SU-DHL-6 (cell line): ENCODE measurements around the gene DPEP1.
"Not testable (repeated sequence)": the region's sequence is repeated elsewhere in the genome, so short reads cannot be mapped to it uniquely, and the experiment has no call there.

Experiments
- H2AFZ ChIP-seq: fragments of 200-600 bp; sonication (generic); 2 replicates; pipeline ENCODE4 v1.6.1; 2014; ENCODE audit warnings: low read depth, mild to moderate bottlenecking, moderate library complexity, mixed read lengths, antibody characterized with exemption, low read length; ENCODE audit not compliant: severe bottlenecking
- H3F3A ChIP-seq: fragments of 200-600 bp; shearing (Covaris generic); 2 replicates; pipeline ENCODE4 v1.6.0; 2016; ENCODE audit warnings: antibody characterized with exemption, mild to moderate bottlenecking; ENCODE audit not compliant: insufficient read depth
- H3K27ac ChIP-seq: fragments of 200-600 bp; sonication (generic); 2 replicates; pipeline ENCODE4 v1.5.1; 2016; ENCODE audit warnings: low read depth, mild to moderate bottlenecking, low read length, moderate library complexity, mixed read lengths
- H3K27me3 ChIP-seq: fragments of 200-600 bp; sonication (generic), shearing (Covaris generic); 2 replicates; pipeline ENCODE4 v1.6.0; 2014; ENCODE audit warnings: mild to moderate bottlenecking, low read length
- H3K36me3 ChIP-seq: fragments of 200-600 bp; sonication (generic); 2 replicates; pipeline ENCODE4 v1.6.1; 2014; ENCODE audit warnings: mild to moderate bottlenecking, low read length, mixed read lengths
- H3K4me2 ChIP-seq: fragments of 300-600, 200-600 bp; shearing (Covaris generic), sonication (generic); 2 replicates; pipeline ENCODE4 v1.6.0; 2014; ENCODE audit warnings: low read length, low read depth, mild to moderate bottlenecking; ENCODE audit not compliant: poor library complexity, severe bottlenecking
- H3K4me3 ChIP-seq: fragments of 200-600 bp; sonication (generic); 2 replicates; pipeline ENCODE4 v1.5.1; 2014; ENCODE audit warnings: antibody characterized with exemption, low read length, mild to moderate bottlenecking, mixed read lengths; ENCODE audit not compliant: insufficient read depth, poor library complexity, severe bottlenecking
- H3K79me2 ChIP-seq: fragments of 200-600 bp; sonication (generic); 2 replicates; pipeline ENCODE4 v1.6.1; 2014; ENCODE audit warnings: mild to moderate bottlenecking, low read length, moderate library complexity; ENCODE audit not compliant: insufficient read depth
- H3K9ac ChIP-seq: fragments of 200-600 bp; sonication (generic); 2 replicates; pipeline ENCODE4 v1.7.0; 2014; ENCODE audit warnings: mild to moderate bottlenecking, low read length
- H3K9me2 ChIP-seq: fragments of 200-600 bp; sonication (generic); replicated peaks from 2 replicates; pipeline ENCODE4 v1.6.1; 2014; ENCODE audit warnings: low read length; ENCODE audit not compliant: insufficient read depth
- H3K9me3 ChIP-seq: fragments of 200-600 bp; sonication (generic); 2 replicates; pipeline ENCODE4 v1.6.1; 2014; ENCODE audit warnings: low read length, mixed read lengths; ENCODE audit not compliant: insufficient read depth
- H4K20me1 ChIP-seq: fragments of 200-600 bp; sonication (generic); 2 replicates; pipeline ENCODE4 v1.6.1; 2014; ENCODE audit warnings: low read depth, mild to moderate bottlenecking, antibody characterized with exemption, low read length, moderate library complexity, mixed read lengths
- CTCF ChIP-seq: fragments of 200-600 bp; sonication (generic); IDR thresholded peaks from one replicate; pipeline ENCODE4 v1.5.1; 2017; ENCODE audit warnings: antibody characterized with exemption, mild to moderate bottlenecking, low read length, moderate library complexity; ENCODE audit not compliant: insufficient read depth, poor library complexity, severe bottlenecking
- EZH2phosphoT487 ChIP-seq: fragments of 200-600 bp; sonication (generic), shearing (Covaris generic); conservative IDR thresholded peaks from 2 replicates; pipeline ENCODE4 v1.6.1; 2018; ENCODE audit warnings: mild to moderate bottlenecking, antibody characterized with exemption, low read length, moderate library complexity, mixed read lengths

The DPEP1 gene

GRCh38 chr16:89584768-89585549, 28.5 kb upstream of the DPEP1 start:
- Histone ChIP-seq H3K27ac (no peak overlapping the region), H4K20me1 (no peaks in the 10 kb centered on the region), H3K4me2 (no peak overlapping the region), H3K4me3 (no peak overlapping the region), H3K27me3 (no peaks in the 10 kb centered on the region), H3F3A (no peaks in the 10 kb centered on the region), H3K9ac (no peak overlapping the region), H3K79me2 (no peaks in the 10 kb centered on the region), H3K9me3 (no peaks in the 10 kb centered on the region), H3K36me3 (no peaks in the 10 kb centered on the region), H2AFZ (no peak overlapping the region), H3K9me2 (no peaks in the 10 kb centered on the region)
- TF ChIP-seq CTCF (no peak), EZH2phosphoT487 (no peak)

- no peak overlapping the region for H3K4me2 ChIP-seq
- H3K4me3 ChIP-seq: no peak overlapping the region
- H3K27me3 ChIP-seq: no peaks in the 10 kb centered on the region
- H3K36me3 ChIP-seq: no peaks in the 10 kb centered on the region
- H2AFZ ChIP-seq: no peak overlapping the region
- TF ChIP-seq EZH2phosphoT487: no peak
- TF ChIP-seq CTCF: no peak
- no peaks in the 10 kb centered on the region for H3F3A ChIP-seq
- no peak overlapping the region for H3K27ac ChIP-seq
- H4K20me1 ChIP-seq: no peaks in the 10 kb centered on the region
- H3K79me2 ChIP-seq: no peaks in the 10 kb centered on the region
- H3K9ac ChIP-seq: no peak overlapping the region
- H3K9me3 ChIP-seq: no peaks in the 10 kb centered on the region
- no peaks in the 10 kb centered on the region for H3K9me2 ChIP-seq
These were observed 27.2 kb upstream of the DPEP1 start for GRCh38 chr16:89586218-89586617.

GRCh38 chr16:89586853-89587252, 26.6 kb upstream of the DPEP1 start:
- Histone ChIP-seq H3K27me3 (no peaks in the 10 kb centered on the region), H3K79me2 (no peaks in the 10 kb centered on the region), H3K9me2 (no peaks in the 10 kb centered on the region), H3F3A (no peaks in the 10 kb centered on the region), H3K36me3 (no peaks in the 10 kb centered on the region), H3K27ac (no peak overlapping the region), H3K9ac (no peak overlapping the region), H4K20me1 (no peaks in the 10 kb centered on the region), H3K4me3 (no peak overlapping the region), H3K9me3 (no peaks in the 10 kb centered on the region), H2AFZ (no peak overlapping the region), H3K4me2 (no peak overlapping the region)
- TF ChIP-seq EZH2phosphoT487: no peak
- TF ChIP-seq CTCF: no peak

GRCh38 chr16:89587676-89588075, 25.8 kb upstream of the DPEP1 start:
- H3K36me3 ChIP-seq, H3K9me2 ChIP-seq, H3K27me3 ChIP-seq, H3K79me2 ChIP-seq, H3K9me3 ChIP-seq, H2AFZ ChIP-seq, H3K4me3 ChIP-seq, H4K20me1 ChIP-seq, H3K4me2 ChIP-seq, H3F3A ChIP-seq, H3K9ac ChIP-seq, H3K27ac ChIP-seq: not testable (repeated sequence)
